NCI-H2196 (cell line): ENCODE measurements around the gene SPATS2.
A peak's percentile ranks its signal among the peaks of the same experiment; 100 is the strongest.

Experiments
- DNase-seq: peaks from one replicate; lab custom pipeline; 2025; ENCODE audit not compliant: unreplicated experiment; lab: John Stamatoyannopoulos, UW

The SPATS2 gene

GRCh38 chr12:49538510-49539403, 171.5 kb downstream of the SPATS2 start, which contains the start of gene KCNH3:
KCNH3 (plus strand) TSS chr12:49539030; CDS start chr12:49539417, 387 bp downstream.
- DNase-seq, result peak; percentile 80

- DNase-seq, result no peak
Observed at GRCh38 chr12:49539406-49540228, 172.4 kb downstream of the SPATS2 start.

- DNase-seq, result no peak
Observed at GRCh38 chr12:49540229-49541139, 173.2 kb downstream of the SPATS2 start.

GRCh38 chr12:49541140-49541861, 174.0 kb downstream of the SPATS2 start:
- DNase-seq, result no peak

- no peak for DNase-seq
Observed at GRCh38 chr12:49541911-49542505, 174.7 kb downstream of the SPATS2 start.

- no peak for DNase-seq
Observed at GRCh38 chr12:49542592-49543160, 175.4 kb downstream of the SPATS2 start.

GRCh38 chr12:49543221-49543913, 176.1 kb downstream of the SPATS2 start:
- no peak for DNase-seq

GRCh38 chr12:49543914-49544815, 176.9 kb downstream of the SPATS2 start:
- no peak for DNase-seq

- no peak for DNase-seq
Observed at GRCh38 chr12:49545815-49546214, 178.6 kb downstream of the SPATS2 start.

GRCh38 chr12:49546481-49546880, 179.2 kb downstream of the SPATS2 start:
- DNase-seq, result no peak

- no peak for DNase-seq
Observed at GRCh38 chr12:49547090-49547690, 179.9 kb downstream of the SPATS2 start.

GRCh38 chr12:49548481-49548821, 181.2 kb downstream of the SPATS2 start:
- no peak for DNase-seq

- DNase-seq, result no peak
Observed at GRCh38 chr12:49548822-49549648, 181.8 kb downstream of the SPATS2 start.

- peak; percentile 76 for DNase-seq
Observed at GRCh38 chr12:49549735-49550692, 182.8 kb downstream of the SPATS2 start.

GRCh38 chr12:49550693-49551252, 183.5 kb downstream of the SPATS2 start:
- DNase-seq, result no peak
